GM12873 (cell line): Measurements from ENCODE around the gene NAA30.

Source experiments
- TF ChIP-seq, protein P1 (sequence below): IDR thresholded peaks from 2 replicates; pipeline ENCODE4 v1.5.1; 2012; ENCODE audit warnings: low read depth, mild to moderate bottlenecking, moderate library complexity, low read length, control low read depth; ENCODE audit not compliant: insufficient read depth; ENCODE audit errors: missing control alignments

Gene NAA30

DNA sequence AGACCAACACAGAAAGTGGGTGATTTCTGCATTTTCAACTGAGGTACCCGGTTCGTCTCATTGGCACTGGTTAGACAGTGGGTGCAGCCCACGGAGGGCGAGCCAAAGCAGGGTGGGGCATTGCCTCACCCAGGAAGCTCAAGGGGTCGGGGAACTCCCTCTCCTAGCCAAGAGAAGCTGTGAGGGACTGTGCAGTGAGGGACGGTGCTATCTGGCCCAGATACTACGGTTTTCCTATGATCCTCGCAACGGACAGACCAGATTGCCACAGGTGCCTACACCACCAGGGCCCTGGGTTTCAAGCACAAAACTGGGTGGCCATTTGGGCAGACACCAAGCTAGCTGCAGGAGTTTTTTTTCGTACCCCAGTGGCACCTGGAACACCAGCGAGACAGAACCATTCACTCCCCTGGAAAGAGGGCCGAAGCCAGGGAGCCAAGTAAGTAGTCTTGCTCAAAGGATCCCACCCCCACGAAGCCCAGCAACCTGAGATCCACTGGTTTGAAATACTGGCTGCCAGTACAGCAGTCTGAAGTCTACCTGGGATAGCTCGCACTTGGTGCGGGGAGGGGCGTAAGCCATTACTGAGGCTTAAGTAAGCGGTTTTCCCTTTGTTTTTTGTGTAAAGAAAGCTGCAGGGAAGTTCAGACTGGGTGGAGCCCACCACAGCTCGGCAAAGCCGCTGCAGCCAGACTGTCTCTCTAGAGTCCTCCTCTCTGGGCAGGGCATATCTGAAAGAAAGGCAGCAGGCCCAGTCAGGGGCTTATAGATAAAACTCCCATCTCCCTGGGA lies 25.5 kb upstream of the NAA30 start:
- TF ChIP-seq, protein P1, sequence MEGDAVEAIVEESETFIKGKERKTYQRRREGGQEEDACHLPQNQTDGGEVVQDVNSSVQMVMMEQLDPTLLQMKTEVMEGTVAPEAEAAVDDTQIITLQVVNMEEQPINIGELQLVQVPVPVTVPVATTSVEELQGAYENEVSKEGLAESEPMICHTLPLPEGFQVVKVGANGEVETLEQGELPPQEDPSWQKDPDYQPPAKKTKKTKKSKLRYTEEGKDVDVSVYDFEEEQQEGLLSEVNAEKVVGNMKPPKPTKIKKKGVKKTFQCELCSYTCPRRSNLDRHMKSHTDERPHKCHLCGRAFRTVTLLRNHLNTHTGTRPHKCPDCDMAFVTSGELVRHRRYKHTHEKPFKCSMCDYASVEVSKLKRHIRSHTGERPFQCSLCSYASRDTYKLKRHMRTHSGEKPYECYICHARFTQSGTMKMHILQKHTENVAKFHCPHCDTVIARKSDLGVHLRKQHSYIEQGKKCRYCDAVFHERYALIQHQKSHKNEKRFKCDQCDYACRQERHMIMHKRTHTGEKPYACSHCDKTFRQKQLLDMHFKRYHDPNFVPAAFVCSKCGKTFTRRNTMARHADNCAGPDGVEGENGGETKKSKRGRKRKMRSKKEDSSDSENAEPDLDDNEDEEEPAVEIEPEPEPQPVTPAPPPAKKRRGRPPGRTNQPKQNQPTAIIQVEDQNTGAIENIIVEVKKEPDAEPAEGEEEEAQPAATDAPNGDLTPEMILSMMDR: no peak

DNA sequence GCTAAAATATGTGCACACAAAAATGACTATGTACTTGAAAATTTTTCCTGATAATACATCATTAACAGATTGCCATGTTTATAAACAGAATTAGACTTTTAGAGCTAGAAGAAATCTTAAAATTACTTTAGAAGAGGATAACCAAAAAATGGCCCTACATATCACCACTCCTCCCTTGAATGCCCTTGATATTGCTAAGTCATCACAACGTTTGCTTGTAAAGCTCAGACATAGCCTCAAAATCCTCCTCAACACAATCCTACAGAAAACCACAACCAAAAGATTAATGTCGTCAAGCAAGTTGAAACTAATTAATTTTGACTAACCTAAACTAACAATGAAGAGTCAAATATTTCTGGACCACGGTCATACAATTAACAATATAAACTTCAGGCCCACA lies 19.4 kb upstream of the NAA30 start:
- TF ChIP-seq, protein P1: no peak

DNA sequence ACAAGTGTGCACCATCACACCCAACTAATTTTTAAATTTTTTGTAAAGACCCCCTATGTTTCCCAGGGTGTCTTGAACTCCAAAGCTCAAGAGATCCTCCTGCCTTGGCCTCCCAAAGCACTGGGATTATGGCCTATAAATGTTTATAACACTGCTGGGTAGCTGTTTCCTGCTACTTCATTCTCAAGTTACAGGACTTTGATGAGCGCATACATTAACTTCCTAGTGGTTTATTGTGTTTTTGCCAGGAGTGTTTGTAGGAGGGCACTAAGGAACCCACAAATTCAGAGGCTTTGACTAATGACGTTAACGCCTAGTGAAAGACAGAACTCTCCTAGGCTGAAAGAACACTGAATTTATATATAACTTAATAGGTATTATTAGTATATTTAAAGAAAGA lies 15.2 kb upstream of the NAA30 start:
- TF ChIP-seq, protein P1: no peak

DNA sequence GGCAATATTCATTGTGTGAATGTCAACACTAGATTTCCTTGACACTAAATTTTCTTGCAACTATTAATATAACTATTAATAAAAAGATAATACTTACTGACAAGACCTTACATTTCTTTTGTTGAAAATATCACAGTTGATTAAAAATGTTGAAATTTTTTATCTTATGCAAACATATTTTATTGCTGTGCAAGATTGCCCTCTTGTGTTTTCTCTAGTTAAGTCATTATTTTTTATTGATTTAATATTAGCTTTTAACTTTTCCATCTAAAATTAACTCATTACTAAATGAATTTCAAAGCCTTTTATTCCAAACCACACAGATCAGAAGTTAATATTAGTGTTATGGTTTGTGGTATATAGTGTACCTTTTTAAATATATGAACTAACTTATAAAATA lies 11.7 kb upstream of the NAA30 start:
- TF ChIP-seq, protein P1: no peak

DNA sequence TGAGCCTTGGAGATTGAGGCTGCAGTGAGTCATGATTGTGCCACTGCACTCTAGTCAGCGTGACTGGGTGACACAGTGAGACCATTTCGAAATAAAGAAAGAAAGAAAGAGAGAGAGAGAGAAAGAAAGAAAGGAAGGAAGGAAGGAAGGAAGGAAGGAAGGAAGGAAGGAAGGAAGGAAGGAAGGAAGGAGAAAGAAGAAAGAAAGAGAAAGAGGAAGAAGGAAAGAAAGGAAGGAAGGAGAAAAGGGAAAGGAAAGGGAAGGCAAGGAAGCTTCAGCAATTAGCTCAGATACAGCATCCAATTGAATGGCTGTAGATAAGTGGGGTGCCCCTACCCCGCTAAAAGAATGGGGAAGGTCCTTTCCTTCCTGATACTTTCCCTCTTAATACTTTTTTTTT lies 9.5 kb upstream of the NAA30 start:
- TF ChIP-seq, protein P1: no peak

DNA sequence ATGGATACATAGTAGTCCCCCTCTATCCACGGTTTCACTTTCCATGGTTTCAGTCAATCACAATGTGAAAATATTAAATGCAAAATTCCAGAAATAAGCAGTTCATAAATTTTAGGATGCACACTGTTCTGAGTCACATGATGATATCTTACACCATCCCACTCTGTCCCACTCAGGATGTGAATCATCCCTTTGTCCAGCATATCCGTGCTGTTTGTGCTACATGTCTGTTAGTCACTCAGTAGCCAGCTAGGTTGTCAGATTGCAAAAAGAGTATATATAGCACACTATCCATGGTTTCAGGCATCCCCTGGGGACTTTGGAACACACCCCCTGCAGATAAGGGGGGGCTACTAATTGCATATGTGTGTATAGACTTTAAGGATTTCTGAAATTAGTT lies 8.1 kb upstream of the NAA30 start:
- TF ChIP-seq, protein P1: no peak

DNA sequence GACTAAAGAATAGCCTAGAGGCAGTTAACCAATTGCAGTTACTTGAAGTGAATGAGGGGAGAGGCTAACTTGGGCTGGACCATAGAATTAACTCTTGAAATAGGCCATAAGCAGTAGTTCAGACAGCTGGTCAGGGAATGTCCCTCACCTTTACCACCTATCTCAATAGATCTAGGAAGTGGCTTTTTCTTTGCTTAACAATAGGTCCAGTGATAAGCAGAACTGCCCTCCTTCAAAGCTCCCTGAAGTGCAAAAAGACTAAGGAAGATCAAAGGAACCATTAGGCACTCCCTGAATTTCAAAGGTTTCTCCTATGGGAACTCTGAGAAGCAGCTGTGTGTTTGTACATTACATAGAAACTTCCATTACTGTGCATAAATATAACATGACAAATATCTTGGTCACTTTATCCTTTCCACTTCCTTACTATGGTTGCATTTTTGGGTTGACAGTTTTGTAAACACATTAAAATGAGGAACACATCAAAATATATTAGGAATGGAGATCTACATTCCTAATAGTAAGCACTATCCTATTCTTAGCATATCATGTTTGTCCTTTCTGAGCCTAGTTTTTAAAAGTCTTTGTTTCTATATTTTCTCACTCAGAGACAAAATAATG lies 7.2 kb upstream of the NAA30 start:
- TF ChIP-seq, protein P1: no peak
